DOHH2 (cell line): ENCODE measurements around the gene USHBP1.

Source experiments
- H3F3A ChIP-seq: fragments of 200-600 bp; sonication (generic), shearing (Covaris generic); 2 replicates; pipeline ENCODE4 v1.6.0; 2016; ENCODE audit warnings: antibody characterized with exemption, mild to moderate bottlenecking; ENCODE audit not compliant: control insufficient read depth, insufficient read depth
- H3K27ac ChIP-seq: fragments of 200-600 bp; sonication (generic); 2 replicates; pipeline ENCODE4 v1.5.1; 2014; ENCODE audit warnings: low read depth, mild to moderate bottlenecking, low read length, moderate library complexity
- H3K27me3 ChIP-seq: fragments of 200-600 bp; sonication (generic); 2 replicates; pipeline ENCODE4 v1.6.1; 2014; ENCODE audit warnings: mild to moderate bottlenecking, low read length, mixed read lengths; ENCODE audit not compliant: control insufficient read depth
- H3K36me3 ChIP-seq: fragments of 200-600 bp; sonication (generic); 2 replicates; pipeline ENCODE4 v1.6.1; 2014; ENCODE audit warnings: mild to moderate bottlenecking, low read length, moderate library complexity, mixed read lengths; ENCODE audit not compliant: control insufficient read depth
- H3K4me1 ChIP-seq: fragments of 200-600 bp; sonication (generic); 2 replicates; pipeline ENCODE4 v1.6.1; 2014; ENCODE audit warnings: mild to moderate bottlenecking, low read length, mixed read lengths; ENCODE audit not compliant: control insufficient read depth
- H3K4me2 ChIP-seq: fragments of 200-600 bp; sonication (generic); 2 replicates; pipeline ENCODE4 v1.6.0; 2014; ENCODE audit warnings: mild to moderate bottlenecking, low read length, moderate library complexity
- H3K4me3 ChIP-seq: fragments of 200-600 bp; sonication (generic); 2 replicates; pipeline ENCODE4 v1.5.1; 2014; ENCODE audit warnings: mild to moderate bottlenecking, low read length, mixed read lengths
- H3K79me2 ChIP-seq: fragments of 200-600 bp; sonication (generic); 2 replicates; pipeline ENCODE4 v1.6.1; 2014; ENCODE audit warnings: mild to moderate bottlenecking, low read length, mixed read lengths; ENCODE audit not compliant: control insufficient read depth
- H3K9me2 ChIP-seq: fragments of 200-600 bp; sonication (generic); replicated peaks from 2 replicates; pipeline ENCODE4 v1.6.1; 2014; ENCODE audit warnings: mild to moderate bottlenecking, low read length, mixed read lengths; ENCODE audit not compliant: control insufficient read depth
- H3K9me3 ChIP-seq: fragments of 200-600 bp; sonication (generic); 2 replicates; pipeline ENCODE4 v1.6.1; 2014; ENCODE audit warnings: antibody characterized with exemption, low read length, mixed read lengths; ENCODE audit not compliant: control insufficient read depth, insufficient read depth
- H4K20me1 ChIP-seq: fragments of 200-600 bp; sonication (generic); 2 replicates; pipeline ENCODE4 v1.6.0; 2014; ENCODE audit warnings: low read depth, mild to moderate bottlenecking, antibody characterized with exemption, low read length, moderate library complexity; ENCODE audit not compliant: control insufficient read depth, insufficient read depth
- EZH2phosphoT487 ChIP-seq: fragments of 200-600 bp; sonication (generic); IDR thresholded peaks from 2 replicates; pipeline ENCODE4 v1.6.1; 2017; ENCODE audit warnings: borderline replicate concordance, mild to moderate bottlenecking, antibody characterized with exemption, low read length, moderate library complexity, mixed read lengths
- TF ChIP-seq, protein P1 (sequence below): fragments of 200-600 bp; sonication (generic); IDR thresholded peaks from one replicate; pipeline ENCODE4 v1.5.1; 2014; ENCODE audit warnings: antibody characterized with exemption, mild to moderate bottlenecking, low read depth, low read length; ENCODE audit not compliant: poor library complexity, severe bottlenecking

Gene USHBP1

DNA sequence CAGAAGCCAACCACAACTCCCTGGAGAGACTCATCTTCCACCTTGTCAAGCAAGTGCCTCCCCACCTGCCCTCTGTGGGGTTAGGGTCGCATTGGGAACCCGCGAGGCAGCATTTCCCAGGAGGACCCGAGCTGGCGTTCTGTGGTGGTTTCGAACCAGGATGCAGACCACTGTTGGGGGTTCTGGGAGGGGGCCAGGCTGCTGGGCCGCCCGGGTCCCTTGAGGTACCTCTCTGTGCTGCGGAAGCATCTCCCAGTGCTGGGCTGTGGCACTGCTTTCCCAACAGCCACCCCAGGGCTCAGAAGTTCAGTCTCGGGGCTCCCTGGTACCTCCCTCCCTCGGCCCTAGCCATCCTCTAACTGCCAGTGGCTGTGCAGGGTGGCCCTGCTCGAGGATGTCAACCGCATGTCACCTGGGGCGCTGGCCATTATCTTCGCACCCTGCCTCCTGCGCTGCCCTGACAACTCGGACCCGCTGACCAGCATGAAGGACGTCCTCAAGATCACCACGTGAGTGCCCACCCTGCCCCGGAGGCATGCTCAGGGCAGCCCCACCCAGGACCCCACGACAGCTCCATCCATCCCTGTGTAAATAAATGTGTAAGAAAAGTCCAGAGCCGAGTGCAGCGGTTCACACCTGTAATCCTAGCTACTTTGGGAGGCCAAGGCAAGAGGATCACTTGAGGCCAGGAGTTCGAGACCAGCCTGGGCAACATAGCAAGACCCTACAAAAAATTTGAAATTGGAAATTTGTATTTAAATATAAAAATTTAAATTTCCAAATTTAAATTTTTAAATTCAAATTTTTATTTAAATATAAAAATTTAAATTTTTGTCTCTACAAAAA lies 57.6 kb downstream of the USHBP1 start:
- Histone ChIP-seq H3K4me3 (no peak overlapping the region), H3K9me2 (no peaks in the 10 kb centered on the region), H3K9me3 (no peaks in the 10 kb centered on the region), H3K4me1 (peaks cover 52% of the 10 kb centered on the region), H3K36me3 (peaks cover 74% of the 10 kb centered on the region), H3K79me2 (no peaks in the 10 kb centered on the region; the same call in 1 of the 2 replicates), H3K27ac (no peak overlapping the region), H3F3A (peaks cover 8% of the 10 kb centered on the region), H3K4me2 (no peak overlapping the region), H3K27me3 (no peaks in the 10 kb centered on the region), H4K20me1 (peaks cover 3% of the 10 kb centered on the region; the same call in 1 of the 2 replicates)
- no peak for TF ChIP-seq EZH2phosphoT487
- TF ChIP-seq, protein P1, sequence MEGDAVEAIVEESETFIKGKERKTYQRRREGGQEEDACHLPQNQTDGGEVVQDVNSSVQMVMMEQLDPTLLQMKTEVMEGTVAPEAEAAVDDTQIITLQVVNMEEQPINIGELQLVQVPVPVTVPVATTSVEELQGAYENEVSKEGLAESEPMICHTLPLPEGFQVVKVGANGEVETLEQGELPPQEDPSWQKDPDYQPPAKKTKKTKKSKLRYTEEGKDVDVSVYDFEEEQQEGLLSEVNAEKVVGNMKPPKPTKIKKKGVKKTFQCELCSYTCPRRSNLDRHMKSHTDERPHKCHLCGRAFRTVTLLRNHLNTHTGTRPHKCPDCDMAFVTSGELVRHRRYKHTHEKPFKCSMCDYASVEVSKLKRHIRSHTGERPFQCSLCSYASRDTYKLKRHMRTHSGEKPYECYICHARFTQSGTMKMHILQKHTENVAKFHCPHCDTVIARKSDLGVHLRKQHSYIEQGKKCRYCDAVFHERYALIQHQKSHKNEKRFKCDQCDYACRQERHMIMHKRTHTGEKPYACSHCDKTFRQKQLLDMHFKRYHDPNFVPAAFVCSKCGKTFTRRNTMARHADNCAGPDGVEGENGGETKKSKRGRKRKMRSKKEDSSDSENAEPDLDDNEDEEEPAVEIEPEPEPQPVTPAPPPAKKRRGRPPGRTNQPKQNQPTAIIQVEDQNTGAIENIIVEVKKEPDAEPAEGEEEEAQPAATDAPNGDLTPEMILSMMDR: no peak

DNA sequence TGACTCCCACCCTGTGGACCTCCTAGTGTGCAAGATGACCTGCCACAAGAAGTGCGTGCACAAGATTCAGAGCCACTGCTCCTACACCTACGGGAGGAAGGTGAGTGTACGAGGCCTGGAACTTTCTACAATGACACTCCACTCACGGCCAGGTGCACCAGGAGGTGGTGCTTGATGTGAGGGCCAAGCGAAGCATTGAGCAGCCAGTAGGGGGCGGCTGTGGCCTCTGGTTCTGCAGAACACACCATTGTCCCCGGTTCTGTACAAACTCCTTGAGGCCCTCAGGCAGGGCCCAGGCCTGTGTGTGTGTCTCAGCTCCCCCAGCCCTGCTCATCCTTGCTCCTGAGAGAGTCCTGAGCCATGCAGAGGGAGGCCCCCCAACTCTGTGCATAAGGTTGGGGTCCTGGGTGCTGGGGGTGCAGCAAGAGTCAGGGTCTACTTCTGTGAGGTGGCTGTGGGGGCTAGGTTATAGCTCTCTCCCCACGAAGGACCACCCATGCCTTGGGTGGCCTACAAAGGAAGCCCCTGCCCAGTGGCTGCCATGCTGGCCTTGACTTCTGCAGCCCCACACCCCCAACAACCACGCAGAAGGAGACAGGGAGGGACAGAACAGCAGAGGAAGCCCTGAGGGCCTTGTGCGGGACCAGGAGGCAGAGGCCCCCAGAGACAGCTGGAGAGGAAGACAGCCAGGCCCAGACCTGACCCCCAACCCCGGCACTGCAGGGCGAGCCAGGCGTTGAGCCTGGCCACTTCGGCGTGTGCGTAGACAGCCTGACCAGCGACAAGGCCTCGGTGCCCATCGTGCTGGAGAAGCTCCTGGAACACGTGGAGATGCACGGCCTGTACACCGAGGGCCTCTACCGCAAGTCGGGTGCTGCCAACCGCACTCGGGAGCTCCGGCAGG lies 59.1 kb downstream of the USHBP1 start:
- peaks cover 8% of the 10 kb centered on the region for H3F3A ChIP-seq
- peaks cover 3% of the 10 kb centered on the region; the same call in 1 of the 2 replicates for H4K20me1 ChIP-seq
- H3K27me3 ChIP-seq: no peaks in the 10 kb centered on the region
- H3K9me2 ChIP-seq: no peaks in the 10 kb centered on the region
- H3K36me3 ChIP-seq: peaks cover 75% of the 10 kb centered on the region
- TF ChIP-seq EZH2phosphoT487: no peak
- TF ChIP-seq, protein P1: peak; percentile 90
- H3K4me2 ChIP-seq: no peak overlapping the region
- H3K27ac ChIP-seq: no peak overlapping the region
- no peak overlapping the region for H3K4me3 ChIP-seq
- peaks cover 41% of the 10 kb centered on the region for H3K4me1 ChIP-seq
- H3K79me2 ChIP-seq: no peaks in the 10 kb centered on the region; the same call in 1 of the 2 replicates
- H3K9me3 ChIP-seq: no peaks in the 10 kb centered on the region

DNA sequence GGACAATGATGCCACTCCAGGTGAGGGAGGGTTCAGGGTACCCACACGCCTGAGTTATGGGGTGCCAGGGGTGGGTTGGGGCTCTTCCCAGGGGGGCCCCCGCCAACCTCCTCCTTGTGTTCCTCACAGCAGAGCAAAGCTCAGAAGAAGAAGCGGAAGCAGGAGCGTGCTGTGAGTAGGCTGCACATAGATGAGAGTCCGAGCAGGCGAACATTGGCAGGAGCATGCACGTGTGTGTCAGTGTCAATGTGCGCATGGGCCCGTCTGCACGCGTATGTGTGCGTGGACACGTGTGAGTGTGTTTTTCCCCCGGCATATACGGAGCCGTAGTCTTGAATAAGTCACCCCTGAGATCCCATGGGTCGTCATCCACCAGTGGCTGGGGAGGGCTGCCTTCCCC lies 61.8 kb downstream of the USHBP1 start:
- no peaks in the 10 kb centered on the region for H3F3A ChIP-seq
- H3K27me3 ChIP-seq: no peaks in the 10 kb centered on the region
- H3K9me2 ChIP-seq: no peaks in the 10 kb centered on the region
- no peaks in the 10 kb centered on the region for H4K20me1 ChIP-seq
- no peak overlapping the region for H3K4me2 ChIP-seq
- peaks cover 75% of the 10 kb centered on the region for H3K36me3 ChIP-seq
- H3K4me1 ChIP-seq: peaks cover 18% of the 10 kb centered on the region
- TF ChIP-seq, protein P1: no peak
- no peak for TF ChIP-seq EZH2phosphoT487
- H3K9me3 ChIP-seq: no peaks in the 10 kb centered on the region
- H3K27ac ChIP-seq: no peak overlapping the region
- H3K4me3 ChIP-seq: no peak overlapping the region
- H3K79me2 ChIP-seq: no peaks in the 10 kb centered on the region
